K562 (cell line): ENCODE results near the gene ASXL2. TPM values are rescaled to one million over a fixed set of nuclear protein-coding genes. Genes with fewer than 3 reads are reported as not detected.
"Not testable (repeated sequence)": the region's sequence is repeated elsewhere in the genome, so short reads cannot be mapped to it uniquely, and the experiment has no call there.

ENCODE experiments used
- ATAC-seq: fragments of 200-7000 bp; cut with Tn5 transposase; 3 replicates; pipeline ENCODE4 v1.9.1; 2020; ENCODE audit warnings: moderate library complexity
- BruUV-seq: library from RNA; stranded (reverse); fragments of 400-500 nt; replicated peaks from 2 replicates; lab custom pipeline; 2021; lab: Mats Ljungman, UMichigan
- CTCF ChIA-PET: fragments of 300-600 bp; formaldehyde crosslinking; extraction: SDS; loops from one replicate; lab custom pipeline; 2021; ENCODE audit warnings: low intra/inter-chr PET ratio; lab: Yijun Ruan, JAX
- POLR2A ChIA-PET: fragments of 300-600, 350-650 bp; sonication (Branson Sonifier 250); formaldehyde crosslinking; extraction: SDS; loops from one replicate; lab custom pipeline; 2021; ENCODE audit warnings: antibody characterized with exemption, inconsistent platforms; lab: Yijun Ruan, JAX
- DNase-seq, 4 experiments: peaks; one replicate each; pipeline versions ENCODE4 v3.0.0 to v3.0.0-alpha.2; 2011 to 2018; ENCODE audit warnings: low spot score in 3 of 4, mixed read lengths in 3 of 4; ENCODE audit errors: extremely low read depth in 1 of 4
- FAIRE-seq: peaks from 2 replicates; lab custom pipeline; 2011; peaks lifted over from hg19 to GRCh38; lab: Jason Lieb, UNC
- H2AFZ ChIP-seq: 2 replicates; pipeline ENCODE4 v1.6.0; 2011; ENCODE audit warnings: low read depth, low read length, control low read depth, inconsistent platforms
- H3K27ac ChIP-seq: fragments of 200-600 bp; 3 replicates; pipeline ENCODE4 v1.8.0; 2011; ENCODE audit warnings: low read depth, mild to moderate bottlenecking, control low read depth, inconsistent platforms, low read length, moderate library complexity, mixed read lengths; ENCODE audit errors: extremely low read depth
- H3K27me3 ChIP-seq, 2 experiments: fragments of 300-600 bp in 1 of 2; 2 replicates in 1 of 2; 3 replicates in 1 of 2; pipeline versions ENCODE4 v1.6.0 to v1.8.0; 2011; ENCODE audit warnings: inconsistent platforms in 2 of 2, low read length in 2 of 2, mild to moderate bottlenecking in 1 of 2, mixed read lengths in 1 of 2, moderate library complexity in 1 of 2; ENCODE audit not compliant: control insufficient read depth in 2 of 2, insufficient read depth in 2 of 2
- H3K36me3 ChIP-seq: fragments of 300-600 bp; 3 replicates; pipeline ENCODE4 v1.8.0; 2011; ENCODE audit warnings: mild to moderate bottlenecking, low read length, inconsistent platforms; ENCODE audit not compliant: control insufficient read depth, insufficient read depth
- H3K4me1 ChIP-seq, 2 experiments: fragments of 200-600 bp in 1 of 2; replicated peaks in 1 of 2; 2 replicates in 1 of 2; 3 replicates in 1 of 2; pipeline versions ENCODE4 v1.5.1 to v1.8.0; 2011; ENCODE audit warnings: inconsistent platforms in 2 of 2, low read length in 2 of 2, mild to moderate bottlenecking in 1 of 2, mixed read lengths in 1 of 2, moderate library complexity in 1 of 2; ENCODE audit not compliant: control insufficient read depth in 2 of 2, insufficient read depth in 2 of 2
- H3K4me2 ChIP-seq: 2 replicates; pipeline ENCODE4 v1.6.1; 2011; ENCODE audit warnings: low read length, control low read depth, inconsistent platforms, mixed read lengths; ENCODE audit not compliant: insufficient read depth
- H3K4me3 ChIP-seq: fragments of 200-600 bp; sonication (generic), shearing (Covaris generic); 2 replicates; pipeline ENCODE4 v1.5.1; 2016; ENCODE audit warnings: control low read depth, inconsistent platforms
- H3K79me2 ChIP-seq: fragments of 200-600 bp; 3 replicates; pipeline ENCODE4 v1.8.0; 2011; ENCODE audit warnings: low read length, inconsistent platforms; ENCODE audit not compliant: control insufficient read depth, insufficient read depth
- H3K9ac ChIP-seq, 2 experiments: 2 replicates each; pipeline versions ENCODE4 v1.6.0 to v1.6.1; 2011; ENCODE audit warnings: low read depth in 2 of 2, low read length in 2 of 2, control low read depth in 1 of 2, inconsistent platforms in 1 of 2, mild to moderate bottlenecking in 1 of 2, mixed read lengths in 1 of 2; ENCODE audit not compliant: insufficient read depth in 1 of 2
- H3K9me1 ChIP-seq: one replicate; pipeline ENCODE4 v1.6.0; 2011; ENCODE audit warnings: inconsistent platforms, mild to moderate bottlenecking, low read length, moderate library complexity; ENCODE audit not compliant: control insufficient read depth, insufficient read depth
- H3K9me3 ChIP-seq: replicated peaks from 2 replicates; pipeline ENCODE4 v1.5.1; 2011; ENCODE audit warnings: low read depth, low read length, inconsistent platforms; ENCODE audit not compliant: control insufficient read depth, insufficient read depth
- H4K20me1 ChIP-seq: replicated peaks from 2 replicates; pipeline ENCODE4 v1.6.1; 2011; ENCODE audit warnings: low read length, inconsistent platforms, mixed read lengths; ENCODE audit not compliant: control insufficient read depth, insufficient read depth
- CEBPB ChIP-seq: fragments of 450-650 bp; IDR thresholded peaks from 2 replicates; pipeline ENCODE4 v1.6.1; 2016; ENCODE audit warnings: missing genetic modification characterization, missing compliant biosample characterization
- CEBPG ChIP-seq, 3 experiments: fragments of 200-800 bp in 1 of 3; sonication (Bioruptor generic) in 1 of 3; sonication (generic) in 1 of 3; formaldehyde crosslinking in 1 of 3; IDR thresholded peaks in 2 of 3; conservative IDR thresholded peaks in 1 of 3; 2 replicates each; pipeline versions ENCODE4 v1.6.1 to v1.8.0; 2016 to 2022; ENCODE audit warnings: missing compliant biosample characterization in 2 of 3, missing genetic modification characterization in 2 of 3, mild to moderate bottlenecking in 1 of 3, missing genetic modification reagents in 1 of 3
- HCFC1 ChIP-seq: IDR thresholded peaks from 2 replicates; pipeline ENCODE4 v1.6.1; 2012; ENCODE audit warnings: low read depth, low read length, improper control_type of control experiment
- JUND ChIP-seq, 2 experiments: IDR thresholded peaks; 2 replicates in 1 of 2; 3 replicates in 1 of 2; pipeline ENCODE4 v1.6.1; 2011; ENCODE audit warnings: borderline replicate concordance in 2 of 2, low read depth in 2 of 2, low read length in 2 of 2, improper control_type of control experiment in 1 of 2, missing biosample characterization in 1 of 2, missing genetic modification characterization in 1 of 2, missing genetic modification reagents in 1 of 2
- ZNF830 ChIP-seq: fragments of 250-450 bp; sonication (Bioruptor Pico); IDR thresholded peaks from 2 replicates; pipeline ENCODE4 v1.5.0; 2021; ENCODE audit warnings: mild to moderate bottlenecking
- WGBS: fragments of 100-300 bp; shearing (Covaris generic); methylation state at CpG from one replicate; pipeline ENCODE4 v1.1.6; 2016; ENCODE audit warnings: low coverage, mixed read lengths; ENCODE audit not compliant: insufficient coverage; ENCODE audit errors: missing lambda C conversion rate; 5-methylcytosine and 5-hydroxymethylcytosine counted together
- in situ Hi-C: fragments of 300-500 bp; cut with MboI; formaldehyde crosslinking; loops from 4 replicates; pipeline ENCODE4 v1.15.0; 2018; ENCODE audit warnings: inconsistent platforms, mixed read lengths
- intact Hi-C: fragments of 100-400 bp; cut with micrococcal nuclease; formaldehyde crosslinking; loops from 2 replicates; pipeline ENCODE4 v1.14.2; 2022
- polyA plus RNA-seq, 8 experiments: library from polyadenylated mRNA; depleted of rRNA in 4 of 8; stranded (reverse) in 5 of 8; unstranded in 3 of 8; fragments of >200 nt; fragmentation: Nextera tagmentation in 2 of 8; fragmentation: Illumina TruSeq in 1 of 8; extraction: Ambion mirVana in 2 of 8; extraction: Trizol in 1 of 8; gene quantifications; 2 replicates each; pipeline versions ENCODE4 v1.2.1 to v1.2.3, GENCODE V29; 2011 to 2014; ENCODE audit warnings: inconsistent platforms in 1 of 8, missing spikeins in 1 of 8
- total RNA-seq, 7 experiments: library from RNA; depleted of rRNA in 6 of 7; stranded (reverse); fragments of >200 nt in 6 of 7; fragmentation: Illumina TruSeq in 2 of 7; extraction: Trizol in 2 of 7; gene quantifications; 2 replicates each; pipeline versions ENCODE4 v1.2.1 to v1.2.3, GENCODE V29; 2011 to 2021; ENCODE audit warnings: low replicate concordance in 1 of 7
- TF ChIP-seq, protein P1 (sequence below), 3 experiments: fragments of 200-800 bp in 1 of 3; fragments of 250-450 bp in 1 of 3; fragments of 450-650 bp in 1 of 3; sonication (Bioruptor Pico) in 1 of 3; sonication (Bioruptor generic) in 1 of 3; formaldehyde crosslinking in 1 of 3; IDR thresholded peaks; 2 replicates each; pipeline versions ENCODE4 v1.6.1 to v1.8.0; 2016 to 2022; ENCODE audit warnings: mild to moderate bottlenecking in 2 of 3, missing genetic modification characterization in 2 of 3, missing compliant biosample characterization in 1 of 3, moderate library complexity in 1 of 3

ASXL2 gene
- total and polyA plus RNA-seq, 9 of the 15 experiments (the other 6 are each of a cell fraction or from before 2014, with no cell fraction given), result 2.2 to 25.9 (median 9.0) TPM

GRCh38 chr2:25829377-25829704, 48.9 kb downstream of the ASXL2 start:
- POLR2A ChIA-PET, result interaction anchor here (0.8 kb wide), 1 partner anchor 677 kb away, joined by 3 read pairs; no protein-coding TSS in a partner anchor

DNA sequence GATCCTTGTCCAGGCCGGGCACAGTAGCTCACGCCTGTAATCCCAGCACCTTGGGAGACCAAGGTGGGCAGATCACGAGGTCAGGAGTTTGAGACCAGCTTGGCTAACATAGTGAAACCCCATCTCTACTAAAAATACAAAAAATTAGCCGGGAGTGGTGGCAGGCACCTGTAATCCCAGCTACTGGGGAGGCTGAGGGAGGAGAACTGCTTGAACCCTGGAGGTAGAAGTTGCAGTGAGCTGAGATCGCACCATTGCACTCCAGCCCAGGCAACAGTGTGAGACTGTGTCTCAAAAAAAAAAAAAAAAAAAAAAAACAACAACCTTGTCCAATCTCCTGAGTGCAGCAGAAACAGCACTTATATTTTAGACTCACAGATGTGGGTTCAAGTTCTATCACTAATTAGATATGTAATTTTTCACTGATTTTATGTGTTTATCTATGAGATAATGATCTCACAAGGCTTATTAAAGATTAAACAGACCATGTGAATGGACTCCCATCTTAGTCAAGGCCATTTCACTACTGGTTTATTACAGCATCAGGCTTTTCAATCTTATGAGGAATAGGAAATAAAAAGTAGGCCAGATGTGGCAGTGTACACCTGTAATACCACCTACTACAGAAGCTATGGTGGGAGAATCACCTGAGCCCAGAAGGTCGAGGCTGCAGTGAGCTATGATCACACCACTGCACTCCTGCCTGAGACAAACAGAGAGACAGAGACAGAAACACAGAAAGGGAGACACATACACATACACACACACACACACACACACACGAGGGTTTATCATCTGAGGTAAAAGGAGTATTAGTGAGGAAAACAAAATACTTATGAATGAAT, 49.5 kb downstream of the ASXL2 start:
- DNase-seq, H2AFZ ChIP-seq, BruUV-seq, FAIRE-seq, H3K27ac ChIP-seq, POLR2A ChIA-PET, H3K9me3 ChIP-seq, H3K9me1 ChIP-seq, ATAC-seq, in situ Hi-C loops, intact Hi-C loops, CTCF ChIA-PET, H3K9ac ChIP-seq, H3K4me1 ChIP-seq, H4K20me1 ChIP-seq, H3K4me3 ChIP-seq, H3K27me3 ChIP-seq, H3K4me2 ChIP-seq: not testable (repeated sequence)
- peaks cover 19% of the 10 kb centered on the region for H3K79me2 ChIP-seq
- H3K36me3 ChIP-seq, result peaks cover 11% of the 10 kb centered on the region; the same call in 1 of the 3 replicates
- 82% methylated on average over 6 of the region's 7 CpGs for WGBS

More at GRCh38 chr2:25829377-25829704, 48.9 kb downstream of the ASXL2 start:
- Histone ChIP-seq H2AFZ (no peak overlapping the region), H3K79me2 (peaks cover 20% of the 10 kb centered on the region), H3K9me3 (no peaks in the 10 kb centered on the region), H3K27me3 (no peaks in the 10 kb centered on the region), H3K4me1 (no peaks in the 10 kb centered on the region; a peak in 2 of 5 replicates), H3K9me1 (no peaks in the 10 kb centered on the region), H4K20me1 (no peaks in the 10 kb centered on the region), H3K4me3 (no peak overlapping the region), H3K4me2 (no peak overlapping the region), H3K27ac (no peak overlapping the region), H3K36me3 (peaks cover 10% of the 10 kb centered on the region; the same call in 2 of the 3 replicates), H3K9ac (no peak overlapping the region)
- in situ Hi-C loops, result no loop called here
- intact Hi-C loops, result no loop called here
- WGBS, result 94% methylated on average over 1 of the region's 1 CpG
- peak; percentile 75 for TF ChIP-seq CEBPB (tag)
- TF ChIP-seq HCFC1, result no peak
- TF ChIP-seq ZNF830 (CRISPR knock-in tag), result no peak
- TF ChIP-seq CEBPG (CRISPR knock-in tag; IDR thresholded peaks at IDR 0.05), result no peak
- peak; percentile 36 to 70; a peak in 3 of 4 replicates for TF ChIP-seq CEBPG (tag; conservative IDR thresholded peaks at IDR 0.05 in 1 of 2, IDR thresholded peaks at IDR 0.05 in 1 of 2)
- TF ChIP-seq, protein P1, sequence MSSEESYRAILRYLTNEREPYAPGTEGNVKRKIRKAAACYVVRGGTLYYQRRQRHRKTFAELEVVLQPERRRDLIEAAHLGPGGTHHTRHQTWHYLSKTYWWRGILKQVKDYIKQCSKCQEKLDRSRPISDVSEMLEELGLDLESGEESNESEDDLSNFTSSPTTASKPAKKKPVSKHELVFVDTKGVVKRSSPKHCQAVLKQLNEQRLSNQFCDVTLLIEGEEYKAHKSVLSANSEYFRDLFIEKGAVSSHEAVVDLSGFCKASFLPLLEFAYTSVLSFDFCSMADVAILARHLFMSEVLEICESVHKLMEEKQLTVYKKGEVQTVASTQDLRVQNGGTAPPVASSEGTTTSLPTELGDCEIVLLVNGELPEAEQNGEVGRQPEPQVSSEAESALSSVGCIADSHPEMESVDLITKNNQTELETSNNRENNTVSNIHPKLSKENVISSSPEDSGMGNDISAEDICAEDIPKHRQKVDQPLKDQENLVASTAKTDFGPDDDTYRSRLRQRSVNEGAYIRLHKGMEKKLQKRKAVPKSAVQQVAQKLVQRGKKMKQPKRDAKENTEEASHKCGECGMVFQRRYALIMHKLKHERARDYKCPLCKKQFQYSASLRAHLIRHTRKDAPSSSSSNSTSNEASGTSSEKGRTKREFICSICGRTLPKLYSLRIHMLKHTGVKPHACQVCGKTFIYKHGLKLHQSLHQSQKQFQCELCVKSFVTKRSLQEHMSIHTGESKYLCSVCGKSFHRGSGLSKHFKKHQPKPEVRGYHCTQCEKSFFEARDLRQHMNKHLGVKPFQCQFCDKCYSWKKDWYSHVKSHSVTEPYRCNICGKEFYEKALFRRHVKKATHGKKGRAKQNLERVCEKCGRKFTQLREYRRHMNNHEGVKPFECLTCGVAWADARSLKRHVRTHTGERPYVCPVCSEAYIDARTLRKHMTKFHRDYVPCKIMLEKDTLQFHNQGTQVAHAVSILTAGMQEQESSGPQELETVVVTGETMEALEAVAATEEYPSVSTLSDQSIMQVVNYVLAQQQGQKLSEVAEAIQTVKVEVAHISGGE (CRISPR knock-in tag; IDR thresholded peaks at IDR 0.05), result no peak
- TF ChIP-seq JUND (IDR thresholded peaks at IDR 0.05; ENCODE audit: borderline replicate concordance, low read depth, low read length), result no peak
- TF ChIP-seq JUND (tag; IDR thresholded peaks at IDR 0.05; ENCODE audit: borderline replicate concordance, low read depth, low read length), result no peak
- DNase-seq (no peak), ATAC-seq (no peak), FAIRE-seq (no peak)
- CTCF ChIA-PET, result no interaction called here
- no TSS peak for BruUV-seq
